HG02623 (cell line): ENCODE data around the gene PEX11A.

ENCODE experiments used
- ATAC-seq: cut with Tn5 transposase; IDR thresholded peaks from one replicate; pipeline ENCODE4 v1.9.1; 2021; ENCODE audit warnings: moderate library complexity; ENCODE audit not compliant: unreplicated experiment

The PEX11A gene

GRCh38 chr15:89677381-89677780 lies 13.2 kb downstream of the PEX11A start:
- ATAC-seq, result no peak

- no peak for ATAC-seq
These were observed 14.9 kb downstream of the PEX11A start for GRCh38 chr15:89675606-89676005.

- no peak for ATAC-seq
These were observed 16.0 kb downstream of the PEX11A start for GRCh38 chr15:89674526-89674925.

- ATAC-seq, result no peak
These were observed 17.4 kb downstream of the PEX11A start for GRCh38 chr15:89673165-89673512.

GRCh38 chr15:89672221-89673164 lies 18.1 kb downstream of the PEX11A start:
- ATAC-seq, result no peak

GRCh38 chr15:89671687-89672086 lies 18.9 kb downstream of the PEX11A start:
- no peak for ATAC-seq

- ATAC-seq, result no peak
These were observed 19.5 kb downstream of the PEX11A start for GRCh38 chr15:89670971-89671560.

- no peak for ATAC-seq
These were observed 20.6 kb downstream of the PEX11A start for GRCh38 chr15:89669941-89670340.

GRCh38 chr15:89669309-89669865 lies 21.2 kb downstream of the PEX11A start:
- ATAC-seq, result no peak

- ATAC-seq, result no peak
These were observed 22.4 kb downstream of the PEX11A start for GRCh38 chr15:89668171-89668570.

- no peak for ATAC-seq
These were observed 22.9 kb downstream of the PEX11A start for GRCh38 chr15:89667706-89667960.

GRCh38 chr15:89666858-89667705 lies 23.5 kb downstream of the PEX11A start:
- no peak for ATAC-seq

GRCh38 chr15:89666184-89666857 lies 24.2 kb downstream of the PEX11A start:
- no peak for ATAC-seq

- no peak for ATAC-seq
These were observed 24.9 kb downstream of the PEX11A start for GRCh38 chr15:89665449-89666181.

- ATAC-seq, result no peak
These were observed 25.9 kb downstream of the PEX11A start for GRCh38 chr15:89664441-89665350.

- no peak for ATAC-seq
These were observed 27.5 kb downstream of the PEX11A start for GRCh38 chr15:89662893-89663626.

GRCh38 chr15:89660556-89660955 lies 30.0 kb downstream of the PEX11A start:
- ATAC-seq, result no peak

- ATAC-seq, result no peak
These were observed 31.3 kb downstream of the PEX11A start for GRCh38 chr15:89659295-89659694.
